K562 (cell line): ENCODE data around the gene STRADB. TPM values are rescaled to one million over a fixed set of nuclear protein-coding genes. Genes with fewer than 3 reads are reported as not detected.
A peak's percentile ranks its signal among the peaks of the same experiment; 100 is the strongest.

Experiments used
- ATAC-seq: fragments of 200-7000 bp; cut with Tn5 transposase; 3 replicates; pipeline ENCODE4 v1.9.1; 2020; ENCODE audit warnings: moderate library complexity
- BruUV-seq: library from RNA; stranded (reverse); fragments of 400-500 nt; replicated peaks from 2 replicates; lab custom pipeline; 2021; lab: Mats Ljungman, UMichigan
- CTCF ChIA-PET: fragments of 300-600 bp; formaldehyde crosslinking; extraction: SDS; loops from one replicate; lab custom pipeline; 2021; ENCODE audit warnings: low intra/inter-chr PET ratio; lab: Yijun Ruan, JAX
- POLR2A ChIA-PET: fragments of 300-600, 350-650 bp; sonication (Branson Sonifier 250); formaldehyde crosslinking; extraction: SDS; loops from one replicate; lab custom pipeline; 2021; ENCODE audit warnings: antibody characterized with exemption, inconsistent platforms; lab: Yijun Ruan, JAX
- DNase-seq, 4 experiments: peaks; one replicate each; pipeline versions ENCODE4 v3.0.0 to v3.0.0-alpha.2; 2011 to 2018; ENCODE audit warnings: low spot score in 3 of 4, mixed read lengths in 3 of 4; ENCODE audit errors: extremely low read depth in 1 of 4
- FAIRE-seq: peaks from 2 replicates; lab custom pipeline; 2011; peaks lifted over from hg19 to GRCh38; lab: Jason Lieb, UNC
- H2AFZ ChIP-seq: 2 replicates; pipeline ENCODE4 v1.6.0; 2011; ENCODE audit warnings: low read depth, low read length, control low read depth, inconsistent platforms
- H3K27ac ChIP-seq: fragments of 200-600 bp; 3 replicates; pipeline ENCODE4 v1.8.0; 2011; ENCODE audit warnings: low read depth, mild to moderate bottlenecking, control low read depth, inconsistent platforms, low read length, moderate library complexity, mixed read lengths; ENCODE audit errors: extremely low read depth
- H3K27me3 ChIP-seq, 2 experiments: fragments of 300-600 bp in 1 of 2; 2 replicates in 1 of 2; 3 replicates in 1 of 2; pipeline versions ENCODE4 v1.6.0 to v1.8.0; 2011; ENCODE audit warnings: inconsistent platforms in 2 of 2, low read length in 2 of 2, mild to moderate bottlenecking in 1 of 2, mixed read lengths in 1 of 2, moderate library complexity in 1 of 2; ENCODE audit not compliant: control insufficient read depth in 2 of 2, insufficient read depth in 2 of 2
- H3K36me3 ChIP-seq: fragments of 300-600 bp; 3 replicates; pipeline ENCODE4 v1.8.0; 2011; ENCODE audit warnings: mild to moderate bottlenecking, low read length, inconsistent platforms; ENCODE audit not compliant: control insufficient read depth, insufficient read depth
- H3K4me1 ChIP-seq, 2 experiments: fragments of 200-600 bp in 1 of 2; replicated peaks in 1 of 2; 2 replicates in 1 of 2; 3 replicates in 1 of 2; pipeline versions ENCODE4 v1.5.1 to v1.8.0; 2011; ENCODE audit warnings: inconsistent platforms in 2 of 2, low read length in 2 of 2, mild to moderate bottlenecking in 1 of 2, mixed read lengths in 1 of 2, moderate library complexity in 1 of 2; ENCODE audit not compliant: control insufficient read depth in 2 of 2, insufficient read depth in 2 of 2
- H3K4me2 ChIP-seq: 2 replicates; pipeline ENCODE4 v1.6.1; 2011; ENCODE audit warnings: low read length, control low read depth, inconsistent platforms, mixed read lengths; ENCODE audit not compliant: insufficient read depth
- H3K4me3 ChIP-seq: fragments of 200-600 bp; sonication (generic), shearing (Covaris generic); 2 replicates; pipeline ENCODE4 v1.5.1; 2016; ENCODE audit warnings: control low read depth, inconsistent platforms
- H3K79me2 ChIP-seq: fragments of 200-600 bp; 3 replicates; pipeline ENCODE4 v1.8.0; 2011; ENCODE audit warnings: low read length, inconsistent platforms; ENCODE audit not compliant: control insufficient read depth, insufficient read depth
- H3K9ac ChIP-seq, 2 experiments: 2 replicates each; pipeline versions ENCODE4 v1.6.0 to v1.6.1; 2011; ENCODE audit warnings: low read depth in 2 of 2, low read length in 2 of 2, control low read depth in 1 of 2, inconsistent platforms in 1 of 2, mild to moderate bottlenecking in 1 of 2, mixed read lengths in 1 of 2; ENCODE audit not compliant: insufficient read depth in 1 of 2
- H3K9me1 ChIP-seq: one replicate; pipeline ENCODE4 v1.6.0; 2011; ENCODE audit warnings: inconsistent platforms, mild to moderate bottlenecking, low read length, moderate library complexity; ENCODE audit not compliant: control insufficient read depth, insufficient read depth
- H3K9me3 ChIP-seq: replicated peaks from 2 replicates; pipeline ENCODE4 v1.5.1; 2011; ENCODE audit warnings: low read depth, low read length, inconsistent platforms; ENCODE audit not compliant: control insufficient read depth, insufficient read depth
- H4K20me1 ChIP-seq: replicated peaks from 2 replicates; pipeline ENCODE4 v1.6.1; 2011; ENCODE audit warnings: low read length, inconsistent platforms, mixed read lengths; ENCODE audit not compliant: control insufficient read depth, insufficient read depth
- CBFA2T2 ChIP-seq: fragments of 450-650 bp; conservative IDR thresholded peaks from 2 replicates; pipeline ENCODE4 v1.6.1; 2017; ENCODE audit warnings: mild to moderate bottlenecking
- CREM ChIP-seq: IDR thresholded peaks from 2 replicates; pipeline ENCODE4 v1.6.1; 2014; ENCODE audit warnings: antibody characterized with exemption, low read depth
- SNIP1 ChIP-seq: fragments of 450-650 bp; IDR thresholded peaks from 2 replicates; pipeline ENCODE4 v1.7.1; 2017; ENCODE audit warnings: low read depth, mild to moderate bottlenecking
- SOX6 ChIP-seq: fragments of 450-650 bp; IDR thresholded peaks from 2 replicates; pipeline ENCODE4 v1.6.1; 2014; ENCODE audit warnings: mild to moderate bottlenecking
- ZNF280A ChIP-seq: fragments of 450-650 bp; IDR thresholded peaks from 2 replicates; pipeline ENCODE4 v1.6.1; 2018; ENCODE audit warnings: mild to moderate bottlenecking, low read depth; ENCODE audit not compliant: partially characterized antibody
- ZNF77 ChIP-seq: fragments of 250-450 bp; sonication (Bioruptor Pico); IDR thresholded peaks from 2 replicates; pipeline ENCODE4 v1.5.0; 2020
- WGBS: fragments of 100-300 bp; shearing (Covaris generic); methylation state at CpG from one replicate; pipeline ENCODE4 v1.1.6; 2016; ENCODE audit warnings: low coverage, mixed read lengths; ENCODE audit not compliant: insufficient coverage; ENCODE audit errors: missing lambda C conversion rate; 5-methylcytosine and 5-hydroxymethylcytosine counted together
- in situ Hi-C: fragments of 300-500 bp; cut with MboI; formaldehyde crosslinking; loops from 4 replicates; pipeline ENCODE4 v1.15.0; 2018; ENCODE audit warnings: inconsistent platforms, mixed read lengths
- intact Hi-C: fragments of 100-400 bp; cut with micrococcal nuclease; formaldehyde crosslinking; loops from 2 replicates; pipeline ENCODE4 v1.14.2; 2022
- polyA plus RNA-seq, 8 experiments: library from polyadenylated mRNA; depleted of rRNA in 4 of 8; stranded (reverse) in 5 of 8; unstranded in 3 of 8; fragments of >200 nt; fragmentation: Nextera tagmentation in 2 of 8; fragmentation: Illumina TruSeq in 1 of 8; extraction: Ambion mirVana in 2 of 8; extraction: Trizol in 1 of 8; gene quantifications; 2 replicates each; pipeline versions ENCODE4 v1.2.1 to v1.2.3, GENCODE V29; 2011 to 2014; ENCODE audit warnings: inconsistent platforms in 1 of 8, missing spikeins in 1 of 8
- total RNA-seq, 7 experiments: library from RNA; depleted of rRNA in 6 of 7; stranded (reverse); fragments of >200 nt in 6 of 7; fragmentation: Illumina TruSeq in 2 of 7; extraction: Trizol in 2 of 7; gene quantifications; 2 replicates each; pipeline versions ENCODE4 v1.2.1 to v1.2.3, GENCODE V29; 2011 to 2021; ENCODE audit warnings: low replicate concordance in 1 of 7

Gene STRADB
- total and polyA plus RNA-seq, 9 of the 15 experiments (the other 6 are each of a cell fraction or from before 2014, with no cell fraction given) = 6.9 to 30.6 (median 15.7) TPM

- 0 out of 2 replicates have a peak, but pooled peaks have one; percentile 25 for TF ChIP-seq CREM
Observed at GRCh38 chr2:201500534-201500933, 49.0 kb downstream of the STRADB start (continued).

- FAIRE-seq = no peak
- H3K27me3 ChIP-seq = no peaks in the 10 kb centered on the region; a peak in 1 of 5 replicates
- no peaks in the 10 kb centered on the region for H3K79me2 ChIP-seq
- BruUV-seq = no TSS peak
- 16% methylated on average over 2 of the region's 2 CpGs for WGBS
- no peak overlapping the region for H3K9ac ChIP-seq
- no peaks in the 10 kb centered on the region for H3K9me3 ChIP-seq
- H3K36me3 ChIP-seq = no peaks in the 10 kb centered on the region
- no peak for DNase-seq
- ATAC-seq = no peak
- no peak overlapping the region for H3K4me3 ChIP-seq
- intact Hi-C loops = no loop called here
- no peak overlapping the region for H2AFZ ChIP-seq
- CTCF ChIA-PET = no interaction called here
- TF ChIP-seq SOX6 = no peak
- no peak for TF ChIP-seq ZNF77 (CRISPR knock-in tag)
- TF ChIP-seq SNIP1 = no peak
- TF ChIP-seq ZNF280A = peak; percentile 71
- no peak for TF ChIP-seq CBFA2T2
- TF ChIP-seq, all 486 proteins: peak for 1
- Histone ChIP-seq H3K27ac (no peak overlapping the region), H3K4me1 (no peaks in the 10 kb centered on the region), H4K20me1 (no peaks in the 10 kb centered on the region), H3K9me1 (no peaks in the 10 kb centered on the region), H3K4me2 (no peak overlapping the region)
- POLR2A ChIA-PET = interaction anchor here (0.6 kb wide), 1 partner anchor 238 kb away, joined by 3 read pairs; no protein-coding TSS in a partner anchor
- in situ Hi-C loops = no loop called here
Observed at GRCh38 chr2:201502713-201503112, 51.2 kb downstream of the STRADB start.
